ENCODE results near the gene SYT11.
"Not testable (repeated sequence)": the region's sequence is repeated elsewhere in the genome, so short reads cannot be mapped to it uniquely, and the experiment has no call there.

SYT11 gene

GRCh38 chr1:155930725-155931124 lies 71.4 kb downstream of the SYT11 start:
- H3K27ac ChIP-seq (ENCODE audit: extremely low read depth, low read depth, low read length) = 0 out of 2 replicates have a peak overlapping the region, but pooled peaks have one; percentile 11
- H3K36me3 ChIP-seq (ENCODE audit: control insufficient read depth in 2 of 2, insufficient read depth in 1 of 2, low read length in 2 of 2) = peaks cover 64 to 81% of the 10 kb centered on the region in 2 experiments
- H3K4me1 ChIP-seq (ENCODE audit: control insufficient read depth, insufficient read depth, low read length); H3K4me3 ChIP-seq (ENCODE audit: low read depth, low read length); H3K9me3 ChIP-seq (ENCODE audit: control insufficient read depth, insufficient read depth, low read depth, low read length): not testable (repeated sequence)
- ChIA-PET CTCF (interaction anchor here (0.6 to 1.9 kb wide), 6 partner anchors 9 to 200 kb away, joined by 3 to 8 read pairs (median 5); no protein-coding TSS in a partner anchor), POLR2A (interaction anchor here (0.7 to 3.0 kb wide), 3 partner anchors 15 to 18 kb away, joined by 3 to 9 read pairs (median 7); no protein-coding TSS in a partner anchor)
- TF ChIP-seq ZNF394 (tag by site-specific recombination; IDR thresholded peaks at IDR 0.05; ENCODE audit: borderline replicate concordance) (peak; percentile 72; the same call in 1 of the 2 replicates), ZNF660 (tag by site-specific recombination; IDR thresholded peaks at IDR 0.05) (0 out of 2 replicates have a peak, but pooled peaks have one; percentile 18)

DNA sequence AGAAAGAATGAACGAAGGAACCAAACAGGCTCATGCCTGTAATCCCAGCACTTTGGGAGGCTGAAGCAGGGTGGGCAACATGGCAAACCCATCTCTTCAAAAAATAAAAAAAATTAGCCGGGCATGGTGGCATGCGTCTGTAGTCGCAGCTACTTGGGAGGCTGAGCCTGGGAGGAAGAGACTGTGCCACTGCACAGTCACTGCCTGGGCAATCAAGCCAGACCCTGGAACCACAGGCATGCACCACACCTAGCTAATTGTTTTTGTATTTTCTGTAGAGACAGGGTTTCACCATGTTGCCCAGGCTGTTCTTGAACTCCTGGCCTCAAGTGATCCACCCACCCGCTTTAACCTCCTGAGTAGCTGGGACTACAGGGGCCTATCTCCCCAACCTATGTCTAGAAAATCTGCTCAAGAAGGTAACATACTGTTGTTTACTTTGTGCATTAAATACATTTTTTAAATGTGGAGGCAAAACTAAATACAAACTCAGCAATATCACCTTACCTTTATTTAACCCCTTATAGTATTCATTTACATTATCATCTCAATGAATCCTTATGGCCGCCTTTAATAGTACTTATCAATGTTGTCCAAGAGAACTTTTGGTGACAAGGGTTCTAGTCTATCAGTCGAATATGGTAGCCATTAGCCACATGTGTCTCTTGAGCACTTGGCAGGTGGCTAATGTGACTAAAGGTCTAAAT lies 72.1 kb downstream of the SYT11 start:
- TF ChIP-seq GLI2 (tag by site-specific recombination; IDR thresholded peaks at IDR 0.05; ENCODE audit: borderline replicate concordance, low read depth) = no peak
- TF ChIP-seq, protein P1, sequence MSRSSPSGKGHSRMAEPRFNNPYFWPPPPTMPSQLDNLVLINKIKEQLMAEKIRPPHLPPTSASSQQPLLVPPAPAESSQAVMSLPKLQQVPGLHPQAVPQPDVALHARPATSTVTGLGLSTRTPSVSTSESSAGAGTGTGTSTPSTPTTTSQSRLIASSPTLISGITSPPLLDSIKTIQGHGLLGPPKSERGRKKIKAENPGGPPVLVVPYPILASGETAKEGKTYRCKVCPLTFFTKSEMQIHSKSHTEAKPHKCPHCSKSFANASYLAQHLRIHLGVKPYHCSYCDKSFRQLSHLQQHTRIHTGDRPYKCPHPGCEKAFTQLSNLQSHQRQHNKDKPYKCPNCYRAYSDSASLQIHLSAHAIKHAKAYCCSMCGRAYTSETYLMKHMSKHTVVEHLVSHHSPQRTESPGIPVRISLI (tag by site-specific recombination; IDR thresholded peaks at IDR 0.05) = peak; percentile 8; the same call in 1 of the 2 replicates
- TF ChIP-seq ZNF366 (tag by site-specific recombination; conservative IDR thresholded peaks at IDR 0.05) = peak; percentile 33; the same call in 1 of the 2 replicates
- TF ChIP-seq SP2 (tag by site-specific recombination; IDR thresholded peaks at IDR 0.05) = no peak
- peak; percentile 64 for TF ChIP-seq KLF1 (tag by site-specific recombination; IDR thresholded peaks at IDR 0.05)
- TF ChIP-seq ZNF121 (tag by site-specific recombination; IDR thresholded peaks at IDR 0.05) = 0 out of 2 replicates have a peak, but pooled peaks have one; percentile 28
- TF ChIP-seq ZNF660 (tag by site-specific recombination; IDR thresholded peaks at IDR 0.05) = peak; percentile 41; the same call in 1 of the 2 replicates
- no peak for TF ChIP-seq ZNF561 (tag by site-specific recombination; IDR thresholded peaks at IDR 0.05; ENCODE audit: borderline replicate concordance)
- no peak for TF ChIP-seq MYNN (tag by site-specific recombination; IDR thresholded peaks at IDR 0.05; ENCODE audit: borderline replicate concordance)
- TF ChIP-seq, protein P2, sequence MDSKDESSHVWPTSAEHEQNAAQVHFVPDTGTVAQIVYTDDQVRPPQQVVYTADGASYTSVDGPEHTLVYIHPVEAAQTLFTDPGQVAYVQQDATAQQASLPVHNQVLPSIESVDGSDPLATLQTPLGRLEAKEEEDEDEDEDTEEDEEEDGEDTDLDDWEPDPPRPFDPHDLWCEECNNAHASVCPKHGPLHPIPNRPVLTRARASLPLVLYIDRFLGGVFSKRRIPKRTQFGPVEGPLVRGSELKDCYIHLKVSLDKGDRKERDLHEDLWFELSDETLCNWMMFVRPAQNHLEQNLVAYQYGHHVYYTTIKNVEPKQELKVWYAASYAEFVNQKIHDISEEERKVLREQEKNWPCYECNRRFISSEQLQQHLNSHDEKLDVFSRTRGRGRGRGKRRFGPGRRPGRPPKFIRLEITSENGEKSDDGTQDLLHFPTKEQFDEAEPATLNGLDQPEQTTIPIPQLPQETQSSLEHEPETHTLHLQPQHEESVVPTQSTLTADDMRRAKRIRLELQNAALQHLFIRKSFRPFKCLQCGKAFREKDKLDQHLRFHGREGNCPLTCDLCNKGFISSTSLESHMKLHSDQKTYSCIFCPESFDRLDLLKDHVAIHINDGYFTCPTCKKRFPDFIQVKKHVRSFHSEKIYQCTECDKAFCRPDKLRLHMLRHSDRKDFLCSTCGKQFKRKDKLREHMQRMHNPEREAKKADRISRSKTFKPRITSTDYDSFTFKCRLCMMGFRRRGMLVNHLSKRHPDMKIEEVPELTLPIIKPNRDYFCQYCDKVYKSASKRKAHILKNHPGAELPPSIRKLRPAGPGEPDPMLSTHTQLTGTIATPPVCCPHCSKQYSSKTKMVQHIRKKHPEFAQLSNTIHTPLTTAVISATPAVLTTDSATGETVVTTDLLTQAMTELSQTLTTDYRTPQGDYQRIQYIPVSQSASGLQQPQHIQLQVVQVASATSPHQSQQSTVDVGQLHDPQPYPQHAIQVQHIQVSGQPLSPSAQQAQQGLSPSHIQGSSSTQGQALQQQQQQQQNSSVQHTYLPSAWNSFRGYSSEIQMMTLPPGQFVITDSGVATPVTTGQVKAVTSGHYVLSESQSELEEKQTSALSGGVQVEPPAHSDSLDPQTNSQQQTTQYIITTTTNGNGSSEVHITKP (tag by site-specific recombination; IDR thresholded peaks at IDR 0.05) = no peak
- Histone ChIP-seq H3K4me1 (ENCODE audit: control insufficient read depth, insufficient read depth, low read length) (no peaks in the 10 kb centered on the region; the same call in none of the 2 replicates), H3K27ac (ENCODE audit: extremely low read depth, low read depth, low read length) (0 out of 2 replicates have a peak overlapping the region, but pooled peaks have one; percentile 11), H3K4me3 (ENCODE audit: low read depth, low read length) (no peak overlapping the region), H3K9me3 (ENCODE audit: control insufficient read depth, insufficient read depth, low read depth, low read length) (no peaks in the 10 kb centered on the region), H3K36me3 (ENCODE audit: control insufficient read depth in 2 of 2, insufficient read depth in 1 of 2, low read length in 2 of 2) (peaks cover 57 to 74% of the 10 kb centered on the region in 2 experiments)
- ChIA-PET POLR2A (interaction anchor here (0.7 to 3.4 kb wide), 7 partner anchors 9 to 45 kb away, joined by 3 to 21 read pairs (median 6); partner anchors contain the start of gene RXFP4), CTCF (interaction anchor here (1.0 to 1.9 kb wide), 7 partner anchors 10 to 199 kb away, joined by 3 to 8 read pairs (median 5); no protein-coding TSS in a partner anchor)

DNA sequence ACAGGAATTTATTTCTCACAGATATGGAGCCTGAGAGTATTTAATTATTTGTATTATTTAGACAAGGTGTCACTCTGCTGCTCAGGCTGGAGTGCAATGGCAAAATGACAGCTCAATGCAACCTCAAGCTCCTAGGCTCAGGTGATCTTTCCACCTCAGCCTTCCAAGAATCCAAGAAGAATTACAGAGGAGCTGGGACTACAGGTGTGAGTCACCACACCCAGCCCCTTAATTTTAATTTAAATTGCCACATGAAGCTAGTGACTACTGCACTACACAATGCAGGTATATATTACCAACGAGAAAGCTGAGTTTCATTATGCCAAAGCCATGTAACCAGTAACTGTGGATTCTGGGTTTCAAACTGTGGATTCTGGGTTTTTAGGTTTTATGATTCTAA lies 72.7 kb downstream of the SYT11 start:
- peaks cover 53 to 68% of the 10 kb centered on the region in 2 experiments for H3K36me3 ChIP-seq (ENCODE audit: control insufficient read depth in 2 of 2, insufficient read depth in 1 of 2, low read length in 2 of 2)
- no peak overlapping the region for H3K27ac ChIP-seq (ENCODE audit: extremely low read depth, low read depth, low read length)
- ChIA-PET CTCF (interaction anchor here (0.7 to 1.9 kb wide), 9 partner anchors 9 to 722 kb away, joined by 3 to 8 read pairs (median 3); no protein-coding TSS in a partner anchor), POLR2A (interaction anchor here (1.2 to 3.4 kb wide), 5 partner anchors 9 to 44 kb away, joined by 4 to 21 read pairs (median 6); partner anchors contain the start of gene RXFP4)
- no peaks in the 10 kb centered on the region; the same call in none of the 2 replicates for H3K4me1 ChIP-seq (ENCODE audit: control insufficient read depth, insufficient read depth, low read length)
- H3K9me3 ChIP-seq (ENCODE audit: control insufficient read depth, insufficient read depth, low read depth, low read length) = no peaks in the 10 kb centered on the region
- no peak overlapping the region; the same call in 1 of the 2 replicates for H3K4me3 ChIP-seq (ENCODE audit: low read depth, low read length)
- TF ChIP-seq ZNF610 (tag by site-specific recombination; IDR thresholded peaks at IDR 0.05; ENCODE audit: borderline replicate concordance) (no peak), ZNF580 (tag by site-specific recombination; IDR thresholded peaks at IDR 0.05) (no peak), REST (tag by site-specific recombination; IDR thresholded peaks at IDR 0.05) (no peak), HOXD13 (CRISPR knock-in tag; IDR thresholded peaks at IDR 0.05; ENCODE audit: borderline replicate concordance) (no peak), PRDM1 (tag by site-specific recombination; IDR thresholded peaks at IDR 0.05) (no peak), ZNF777 (tag by site-specific recombination; IDR thresholded peaks at IDR 0.05; ENCODE audit: borderline replicate concordance) (no peak), ZNF146 (tag by site-specific recombination; IDR thresholded peaks at IDR 0.05) (no peak), ZNF391 (tag by site-specific recombination; IDR thresholded peaks at IDR 0.05; ENCODE audit: borderline replicate concordance, low read depth) (no peak), ZNF404 (tag by site-specific recombination; IDR thresholded peaks at IDR 0.05) (no peak)

Measured in HEK293 (cell line).